Epidermal melanocyte (primary cell): ENCODE data around the gene LYST.
A peak's percentile ranks its signal among the peaks of the same experiment; 100 is the strongest.
"Not testable (repeated sequence)": the region's sequence is repeated elsewhere in the genome, so short reads cannot be mapped to it uniquely, and the experiment has no call there.

Experiments
- DNase-seq: peaks from one replicate; pipeline ENCODE4 v3.0.0; 2011; ENCODE audit warnings: low spot score; ENCODE audit not compliant: insufficient read length

The LYST gene

DNA sequence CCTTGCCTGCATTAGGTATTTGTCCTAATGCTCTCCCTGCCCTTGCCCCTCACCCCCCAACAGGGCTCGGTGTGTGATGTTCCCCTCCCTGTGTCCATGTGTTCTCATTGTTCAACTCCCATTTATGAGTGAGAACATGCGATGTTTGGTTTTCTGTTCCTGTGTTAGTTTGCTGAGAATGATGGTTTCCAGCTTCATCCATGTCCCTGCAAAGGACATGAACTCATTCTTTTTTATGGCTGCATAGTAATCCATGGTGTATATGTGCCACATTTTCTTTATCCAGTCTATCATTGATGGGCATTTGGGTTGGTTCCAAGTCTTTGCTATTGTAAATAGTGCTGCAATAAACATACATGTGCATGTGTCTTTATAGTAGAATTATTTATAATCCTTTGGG is 228.1 kb downstream of the LYST start:
- not testable (repeated sequence) for DNase-seq

DNA sequence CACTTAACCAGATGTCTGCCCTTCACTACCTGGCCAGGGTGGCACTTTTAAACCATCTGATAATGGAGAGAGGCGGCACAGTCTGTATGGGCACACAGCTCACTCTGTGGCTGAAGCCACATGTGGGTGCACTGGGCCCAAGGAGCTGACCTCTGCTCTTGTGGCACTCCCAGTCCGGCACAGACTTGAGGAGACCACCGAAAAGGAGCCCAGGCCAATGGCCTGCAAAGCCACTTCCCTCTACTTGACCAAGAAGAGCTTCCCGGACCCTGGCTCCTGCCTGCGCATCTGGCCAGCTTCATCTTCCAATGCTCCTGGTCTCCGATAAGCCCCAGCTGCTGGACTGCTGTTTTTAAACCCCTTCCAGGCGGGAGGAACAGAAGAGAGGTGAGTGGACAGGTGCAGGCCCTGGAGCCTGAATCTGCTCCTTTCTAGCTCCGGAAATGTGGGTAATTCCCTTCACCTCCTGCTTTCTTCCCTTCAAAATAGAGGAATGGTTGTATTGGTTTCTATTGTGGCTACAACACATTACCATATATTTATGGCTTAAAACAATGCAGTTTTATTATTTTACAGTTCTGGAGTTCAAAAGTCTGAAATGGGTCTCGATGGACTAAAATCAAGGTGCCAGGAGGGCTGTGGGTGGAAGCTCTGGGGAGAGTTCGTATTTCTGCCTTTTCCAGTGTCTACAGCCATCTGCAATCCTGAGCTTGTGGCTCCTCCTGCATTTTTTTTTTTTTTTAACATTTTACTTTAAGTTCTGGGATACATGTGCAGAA is 228.8 kb downstream of the LYST start:
- no peak for DNase-seq

DNA sequence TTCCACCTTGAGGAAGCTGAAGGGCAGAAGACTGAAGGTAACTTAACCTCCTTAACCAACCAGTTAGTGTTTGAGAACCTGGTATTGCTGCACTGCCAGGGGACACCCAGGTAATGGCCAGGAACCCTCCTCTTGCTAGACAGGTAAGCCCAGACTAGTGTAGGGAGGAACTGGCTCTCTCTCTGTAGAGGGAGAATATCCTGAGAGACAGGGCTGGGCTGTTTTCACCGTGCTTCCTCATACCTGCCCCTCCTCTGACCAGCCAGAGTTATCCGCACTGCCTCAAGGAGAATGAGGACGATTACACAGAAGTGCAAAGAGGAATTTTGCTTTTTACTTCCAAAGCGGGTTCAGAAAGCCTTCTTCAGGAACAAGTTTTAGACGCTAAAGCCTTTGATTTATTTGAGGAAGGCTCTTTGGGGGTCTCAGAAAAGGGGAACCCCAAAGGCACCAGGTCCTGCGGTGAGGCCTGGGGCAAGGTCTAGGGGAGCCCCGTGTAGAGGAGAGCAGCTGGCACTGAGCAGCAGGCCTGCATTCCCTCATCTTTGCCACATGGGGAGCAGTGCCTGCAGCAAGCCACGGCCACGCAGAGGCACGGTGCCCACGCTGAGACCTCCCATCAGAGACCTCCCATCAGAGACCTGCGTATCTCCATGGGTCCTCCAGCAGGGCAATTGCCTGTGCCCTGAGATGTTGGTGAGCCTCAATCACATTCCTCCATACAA is 230.6 kb downstream of the LYST start:
- no peak for DNase-seq

DNA sequence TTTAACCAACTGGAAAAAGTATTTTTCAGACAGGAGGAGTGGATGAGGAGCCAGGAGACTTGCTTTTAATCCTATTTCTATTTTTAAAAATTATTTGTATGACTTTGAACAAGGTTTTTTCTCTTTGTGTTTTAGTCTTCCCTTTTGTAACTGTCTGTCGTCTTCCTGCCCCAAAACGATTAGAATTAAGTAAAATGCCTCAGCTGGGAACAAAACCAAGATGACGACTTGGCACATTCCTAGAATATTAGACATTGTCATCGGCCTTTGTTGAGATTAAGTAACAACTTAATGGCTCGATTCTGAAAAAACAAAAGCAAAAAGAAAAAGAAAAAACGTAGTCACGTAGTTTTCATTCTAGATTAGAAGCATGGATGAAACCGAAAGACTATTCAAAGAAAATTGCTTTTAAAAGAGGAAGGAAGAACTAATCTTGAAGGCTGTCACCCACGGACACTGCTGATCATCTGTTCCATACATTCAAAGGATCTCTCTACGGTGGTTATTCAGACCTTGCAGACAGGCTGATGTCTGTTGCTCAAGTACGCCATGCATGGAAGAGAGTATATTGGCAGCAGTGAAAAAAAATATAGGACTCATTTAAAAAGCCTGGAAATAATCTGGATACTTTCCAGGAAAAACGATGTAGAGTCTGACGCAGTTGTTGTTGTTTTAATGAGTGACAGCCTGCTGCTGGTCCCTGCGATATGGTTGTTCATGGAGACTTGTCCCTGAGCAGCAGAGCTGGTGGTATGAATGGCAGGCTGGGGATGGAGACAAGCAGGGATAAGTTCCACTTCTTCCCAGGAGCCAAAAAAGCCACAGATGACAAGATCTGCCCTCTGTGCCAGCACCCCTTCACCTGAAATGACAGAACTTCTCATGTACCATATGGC is 234.0 kb downstream of the LYST start:
- DNase-seq: peak; percentile 50

DNA sequence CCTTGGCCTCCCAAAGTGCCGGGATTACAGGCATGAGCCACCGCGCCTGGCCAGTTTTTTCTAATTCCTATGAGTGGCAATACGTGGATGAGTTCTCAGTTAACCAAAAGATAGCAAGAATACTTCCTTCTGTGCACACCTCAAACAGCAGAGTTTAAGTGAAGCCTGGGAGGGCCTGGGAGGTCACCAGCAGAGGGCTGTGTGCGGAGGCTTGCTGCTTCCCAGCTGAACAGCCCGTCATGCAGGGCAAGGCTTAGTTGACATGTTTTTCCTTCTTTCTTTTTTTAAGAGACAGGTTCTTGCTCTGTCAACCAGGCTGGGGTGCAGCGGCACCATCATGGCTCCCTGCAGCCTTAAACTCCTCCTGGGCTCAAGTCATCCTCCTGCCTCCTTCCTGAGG is 234.9 kb downstream of the LYST start:
- no peak for DNase-seq

GRCh38 chr1:235628316-235629005 is 238.2 kb downstream of the LYST start:
- no peak for DNase-seq

DNA sequence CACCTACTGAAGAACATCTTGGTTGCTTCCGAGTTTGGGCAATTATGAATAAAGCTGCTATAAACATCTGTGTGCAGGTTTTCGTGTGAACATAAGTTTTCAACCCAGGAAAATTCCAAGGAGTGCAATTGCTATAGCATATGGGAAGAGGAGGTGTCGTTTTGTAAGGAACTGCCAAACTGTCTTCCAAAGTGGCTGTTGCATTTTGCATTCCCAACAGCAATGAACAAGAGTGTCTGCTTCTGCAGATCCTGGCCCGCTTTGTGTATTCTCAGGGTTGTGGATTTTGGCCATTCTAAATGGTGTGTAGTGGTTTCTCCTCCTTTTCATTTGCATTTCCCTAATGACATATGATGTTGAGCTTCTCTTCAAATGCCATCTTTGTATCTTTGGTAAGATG is 240.9 kb downstream of the LYST start:
- no peak for DNase-seq

DNA sequence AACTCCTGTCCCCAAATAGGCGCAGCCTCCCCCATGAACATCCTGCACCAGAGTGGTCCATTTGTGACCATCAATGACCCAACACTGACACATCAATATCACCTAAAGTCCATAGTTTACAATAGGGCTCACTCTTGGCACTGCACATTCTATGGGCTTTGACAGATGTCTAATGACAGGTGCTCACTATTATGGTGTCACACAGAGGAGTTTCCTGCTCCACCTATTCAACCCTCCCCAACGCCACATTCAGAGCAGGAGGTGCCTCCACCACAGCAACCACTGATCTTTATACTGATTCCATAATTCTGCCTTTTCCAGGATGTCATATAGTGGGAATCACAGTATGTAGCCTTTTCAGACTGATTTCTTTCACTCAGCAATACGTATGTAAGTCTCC is 241.4 kb downstream of the LYST start:
- no peak for DNase-seq

DNA sequence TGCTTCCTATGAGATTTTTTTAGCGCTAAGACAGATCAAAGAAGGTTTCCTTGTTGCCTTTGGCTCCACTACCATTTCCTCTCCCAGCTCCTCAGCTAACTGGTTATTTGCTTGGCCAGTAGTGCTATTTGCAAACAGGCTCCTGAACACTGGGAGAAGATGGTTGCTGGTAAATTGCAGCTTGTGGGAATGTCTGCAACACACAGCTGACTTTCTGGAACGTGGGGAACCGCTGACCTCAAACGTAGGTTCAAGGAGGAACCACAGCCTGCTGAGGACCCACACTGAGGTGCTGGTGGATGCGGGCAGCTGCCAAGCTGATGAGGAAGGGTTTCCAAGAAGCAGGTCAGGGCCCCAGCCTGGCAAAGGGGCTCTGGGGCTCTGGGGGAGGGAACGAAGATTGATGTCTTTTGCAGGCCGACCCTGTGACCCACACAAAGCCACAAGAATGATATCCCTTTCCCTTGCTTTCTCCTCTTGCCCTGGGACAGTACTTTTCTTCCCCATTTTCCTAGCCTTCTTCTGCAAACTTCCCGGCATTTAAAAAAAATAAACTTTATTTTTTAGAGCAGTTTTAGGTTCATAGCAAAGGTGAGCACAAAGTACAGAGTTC is 241.9 kb downstream of the LYST start:
- no peak for DNase-seq

DNA sequence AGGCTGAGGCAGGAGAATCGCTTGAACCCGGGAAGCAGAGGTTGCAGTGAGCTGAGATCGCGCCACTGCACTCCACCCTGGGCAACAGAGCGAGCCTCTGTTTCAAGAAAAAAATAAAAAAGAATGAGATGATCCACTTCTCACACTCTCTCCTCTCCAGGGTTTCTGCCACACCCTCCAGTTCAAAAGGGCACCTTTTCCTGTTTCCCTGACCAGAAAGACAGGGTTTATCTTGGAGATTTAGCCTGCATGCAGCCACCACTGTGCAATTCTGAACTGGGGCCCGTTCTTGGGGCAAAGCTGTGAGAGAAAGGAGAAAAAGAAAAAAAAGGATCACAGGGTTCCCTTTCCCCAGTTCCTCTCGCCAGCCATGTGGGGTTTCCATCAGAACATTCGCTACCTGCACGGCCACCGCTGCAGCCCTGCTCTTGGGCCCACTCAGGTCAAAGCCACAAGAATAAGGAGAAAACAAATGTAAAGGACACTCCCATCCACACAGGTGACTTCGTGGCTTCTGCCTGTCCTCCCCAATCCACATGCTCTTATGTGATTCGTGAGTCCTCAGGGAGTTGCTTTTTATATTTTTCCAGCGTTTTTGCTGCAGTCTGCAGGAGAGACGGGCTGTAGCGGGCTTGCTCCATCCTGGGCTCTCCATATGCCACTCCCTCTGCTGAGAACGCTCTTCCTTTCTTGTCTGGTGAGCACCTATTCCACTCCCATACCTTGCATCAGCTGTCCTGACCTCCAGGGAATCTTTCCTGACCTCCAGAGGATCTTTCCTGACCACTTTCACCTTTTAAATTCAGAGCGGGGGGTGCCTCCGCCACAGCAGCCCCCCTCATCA is 243.5 kb downstream of the LYST start:
- DNase-seq: no peak

GRCh38 chr1:235619149-235619548 is 247.6 kb downstream of the LYST start:
- not testable (repeated sequence) for DNase-seq

DNA sequence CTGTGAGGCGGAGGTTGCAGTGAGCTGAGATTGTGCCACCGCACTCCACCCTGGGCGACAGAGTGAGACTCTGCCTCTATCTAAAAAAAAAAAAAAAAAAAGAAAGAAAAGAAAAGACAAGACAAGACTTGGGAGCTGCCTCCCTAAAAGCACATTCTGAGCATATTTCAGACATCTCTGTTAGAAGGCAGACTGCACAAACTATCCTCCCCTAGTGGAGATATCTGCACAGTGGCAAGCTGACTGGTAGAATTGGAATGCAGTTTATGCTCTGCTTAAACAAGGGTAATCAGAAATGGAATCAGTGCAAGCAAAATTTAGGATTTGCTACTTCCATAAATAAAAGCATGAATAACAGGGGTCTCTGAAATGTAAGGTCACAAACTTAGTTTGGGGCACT is 248.9 kb downstream of the LYST start:
- peak; percentile 44 for DNase-seq

- DNase-seq: no peak
These were observed 249.6 kb downstream of the LYST start for GRCh38 chr1:235617140-235617539.

DNA sequence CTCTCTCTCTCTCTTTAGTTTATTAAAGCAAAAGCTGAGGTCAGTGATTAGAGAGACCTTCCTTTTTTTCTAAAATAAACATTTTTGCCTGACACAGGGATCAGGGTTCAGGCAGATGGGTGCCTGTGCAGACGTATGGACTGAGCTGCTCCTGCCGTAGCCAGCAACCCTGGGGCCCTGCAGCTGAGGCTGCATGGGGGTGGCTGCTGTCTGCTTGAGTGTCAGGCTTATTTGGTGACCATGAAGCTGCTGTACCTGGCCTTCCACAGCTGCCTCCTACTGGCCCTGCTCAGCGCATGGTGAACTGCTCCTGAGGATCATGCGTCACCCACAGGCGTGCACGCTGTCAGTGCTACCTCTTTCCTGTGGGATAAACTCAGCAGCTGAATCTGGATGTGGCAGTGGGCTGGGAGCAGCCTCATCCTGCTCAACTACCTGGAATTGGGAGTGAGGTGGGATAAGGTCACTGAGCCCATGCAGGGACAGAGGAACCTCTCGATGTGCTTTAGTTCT is 252.2 kb downstream of the LYST start:
- DNase-seq: no peak

- DNase-seq: no peak
These were observed 253.1 kb downstream of the LYST start for GRCh38 chr1:235613602-235614001.

DNA sequence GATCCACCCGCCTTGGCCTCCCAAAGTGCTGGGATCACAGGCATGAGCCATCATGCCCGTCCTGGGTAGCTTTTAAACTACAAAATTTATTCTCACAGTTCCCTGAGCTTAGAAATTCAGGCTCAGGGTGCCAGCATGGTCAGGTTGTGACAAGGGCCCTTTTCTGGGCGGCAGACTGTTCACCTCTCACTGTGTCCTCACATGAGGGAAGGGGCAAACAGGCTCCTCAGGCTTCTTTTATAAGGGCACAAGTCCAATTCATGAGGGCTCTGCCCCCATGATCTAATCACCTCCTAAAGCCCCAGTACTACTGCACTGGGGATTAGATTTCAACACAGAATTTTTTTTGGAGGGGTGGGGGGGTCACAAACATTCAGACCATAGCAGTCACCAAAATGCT is 253.9 kb downstream of the LYST start:
- DNase-seq: no peak
